ENCODE results near the gene NFKBIL1.
"Not testable (repeated sequence)": the region's sequence is repeated elsewhere in the genome, so short reads cannot be mapped to it uniquely, and the experiment has no call there.

The NFKBIL1 gene

GRCh38 chr6:31545291-31545690 is 2.1 kb upstream of the NFKBIL1 start:
- H3K4me1 Mint-ChIP-seq: peaks cover 34% of the 10 kb centered on the region
- no peaks in the 10 kb centered on the region for H3K9me3 Mint-ChIP-seq
- no peak overlapping the region for H3K4me3 Mint-ChIP-seq
- DNase-seq (ENCODE audit: low spot score in 2 of 2) (no peak), ATAC-seq (no peak)
- no peak overlapping the region for H3K27ac Mint-ChIP-seq
- H3K36me3 Mint-ChIP-seq: peaks cover 34% of the 10 kb centered on the region

GRCh38 chr6:31546339-31546957 is 960 bp upstream of the NFKBIL1 start, which contains the start of gene ATP6V1G2:
ATP6V1G2 (minus strand) TSS chr6:31546608; CDS start chr6:31546559, 49 bp downstream.
- DNase-seq (ENCODE audit: low spot score in 2 of 2) (peak; percentile 77 to 95), ATAC-seq (peak; percentile 73)
- peaks cover 34% of the 10 kb centered on the region for H3K36me3 Mint-ChIP-seq
- peak within 1 kb of the TSS; percentile 85 for H3K27ac Mint-ChIP-seq
- H3K4me3 Mint-ChIP-seq: peak within 1 kb of the TSS; percentile 79
- peaks cover 33% of the 10 kb centered on the region for H3K4me1 Mint-ChIP-seq
- H3K9me3 Mint-ChIP-seq: no peaks in the 10 kb centered on the region

GRCh38 chr6:31547727-31548543 is 527 bp downstream of the NFKBIL1 start:
- no peak for DNase-seq (ENCODE audit: low spot score in 2 of 2)
- Mint-ChIP-seq H3K36me3 (peaks cover 26% of the 10 kb centered on the region), H3K4me1 (peaks cover 32% of the 10 kb centered on the region), H3K27ac (peak overlapping the region; percentile 85), H3K4me3 (peak overlapping the region; percentile 79), H3K9me3 (no peaks in the 10 kb centered on the region)
- ATAC-seq: no peak

- peaks cover 32% of the 10 kb centered on the region for H3K4me1 Mint-ChIP-seq
- H3K4me3 Mint-ChIP-seq: peak overlapping the region; percentile 79
- peak overlapping the region; percentile 85 for H3K27ac Mint-ChIP-seq
- ATAC-seq (no peak), DNase-seq (ENCODE audit: low spot score in 2 of 2) (no peak)
- H3K9me3 Mint-ChIP-seq: no peaks in the 10 kb centered on the region
- H3K36me3 Mint-ChIP-seq: peaks cover 26% of the 10 kb centered on the region
These were observed 1.1 kb downstream of the NFKBIL1 start for GRCh38 chr6:31548544-31548873.

GRCh38 chr6:31551371-31551770 is 4.0 kb downstream of the NFKBIL1 start:
- Mint-ChIP-seq H3K4me1 (peaks cover 29% of the 10 kb centered on the region), H3K36me3 (peaks cover 37% of the 10 kb centered on the region), H3K27ac (peak overlapping the region; percentile 17), H3K4me3 (peak overlapping the region; percentile 30)
- H3K9me3 Mint-ChIP-seq; DNase-seq (ENCODE audit: low spot score in 2 of 2): not testable (repeated sequence)
- peak; percentile 48 for ATAC-seq

- peak overlapping the region; percentile 32 for H3K4me3 Mint-ChIP-seq
- ATAC-seq: no peak
- DNase-seq (ENCODE audit: low spot score in 2 of 2): no peak
- H3K27ac Mint-ChIP-seq: peak overlapping the region; percentile 81
- H3K4me1 Mint-ChIP-seq: peaks cover 53% of the 10 kb centered on the region
- peaks cover 56% of the 10 kb centered on the region for H3K36me3 Mint-ChIP-seq
- H3K9me3 Mint-ChIP-seq: no peaks in the 10 kb centered on the region
These were observed 8.9 kb downstream of the NFKBIL1 start for GRCh38 chr6:31556307-31556706.

- Mint-ChIP-seq H3K4me1 (peaks cover 60% of the 10 kb centered on the region), H3K9me3 (no peaks in the 10 kb centered on the region), H3K27ac (peak overlapping the region; percentile 96), H3K36me3 (peaks cover 62% of the 10 kb centered on the region), H3K4me3 (peak overlapping the region; percentile 79)
- DNase-seq (ENCODE audit: low spot score in 2 of 2) (no peak), ATAC-seq (no peak)
These were observed 10.3 kb downstream of the NFKBIL1 start for GRCh38 chr6:31557443-31558317.

GRCh38 chr6:31558318-31558625 is 10.9 kb downstream of the NFKBIL1 start:
- H3K4me3 Mint-ChIP-seq: peak overlapping the region; percentile 79
- peaks cover 62% of the 10 kb centered on the region for H3K36me3 Mint-ChIP-seq
- H3K9me3 Mint-ChIP-seq: no peaks in the 10 kb centered on the region
- H3K27ac Mint-ChIP-seq: peak overlapping the region; percentile 96
- no peak for ATAC-seq
- H3K4me1 Mint-ChIP-seq: peaks cover 66% of the 10 kb centered on the region
- DNase-seq (ENCODE audit: low spot score in 2 of 2): no peak

GRCh38 chr6:31558631-31559500 is 11.5 kb downstream of the NFKBIL1 start:
- peak overlapping the region; percentile 79 for H3K4me3 Mint-ChIP-seq
- peaks cover 66% of the 10 kb centered on the region for H3K36me3 Mint-ChIP-seq
- H3K4me1 Mint-ChIP-seq: peaks cover 71% of the 10 kb centered on the region
- H3K9me3 Mint-ChIP-seq: no peaks in the 10 kb centered on the region
- ATAC-seq (peak; percentile 66), DNase-seq (ENCODE audit: low spot score in 2 of 2) (peak in 1 of 2 donors; percentile 82)
- peak overlapping the region; percentile 96 for H3K27ac Mint-ChIP-seq

- Mint-ChIP-seq H3K36me3 (peaks cover 59% of the 10 kb centered on the region), H3K9me3 (no peaks in the 10 kb centered on the region), H3K4me1 (peaks cover 76% of the 10 kb centered on the region), H3K4me3 (peak overlapping the region; percentile 79), H3K27ac (peak overlapping the region; percentile 96)
- ATAC-seq (peak; percentile 52), DNase-seq (ENCODE audit: low spot score in 2 of 2) (no peak)
These were observed 12.2 kb downstream of the NFKBIL1 start for GRCh38 chr6:31559606-31559957.

- peak; percentile 77 for ATAC-seq
- H3K4me3 Mint-ChIP-seq: peak overlapping the region; percentile 79
- H3K27ac Mint-ChIP-seq: peak overlapping the region; percentile 96
- H3K4me1 Mint-ChIP-seq: peaks cover 81% of the 10 kb centered on the region
- H3K36me3 Mint-ChIP-seq: peaks cover 56% of the 10 kb centered on the region
- H3K9me3 Mint-ChIP-seq: no peaks in the 10 kb centered on the region
- peak in 1 of 2 donors; percentile 84 for DNase-seq (ENCODE audit: low spot score in 2 of 2)
These were observed 12.7 kb downstream of the NFKBIL1 start for GRCh38 chr6:31559958-31560696.

GRCh38 chr6:31560697-31561058 is 13.3 kb downstream of the NFKBIL1 start:
- peak overlapping the region; percentile 79 for H3K4me3 Mint-ChIP-seq
- peaks cover 56% of the 10 kb centered on the region for H3K36me3 Mint-ChIP-seq
- H3K27ac Mint-ChIP-seq: peak overlapping the region; percentile 96
- no peak for ATAC-seq
- H3K4me1 Mint-ChIP-seq: peaks cover 86% of the 10 kb centered on the region
- H3K9me3 Mint-ChIP-seq: no peaks in the 10 kb centered on the region
- no peak for DNase-seq (ENCODE audit: low spot score in 2 of 2)

- peak overlapping the region; percentile 48 for H3K27ac Mint-ChIP-seq
- H3K4me3 Mint-ChIP-seq: peak overlapping the region; percentile 55
- H3K9me3 Mint-ChIP-seq: no peaks in the 10 kb centered on the region
- DNase-seq (ENCODE audit: low spot score in 2 of 2) (peak in 1 of 2 donors; percentile 64), ATAC-seq (peak; percentile 12)
- H3K4me1 Mint-ChIP-seq: peaks cover 84% of the 10 kb centered on the region
- peaks cover 26% of the 10 kb centered on the region for H3K36me3 Mint-ChIP-seq
These were observed 20.3 kb downstream of the NFKBIL1 start for GRCh38 chr6:31567531-31568370.

All from stimulated activated effector memory CD8-positive, alpha-beta T cell treated with anti-CD3 and anti-CD28 coated beads, Interleukin-12 subunit alpha, Interleukin-12 subunit beta, amount 100 ng/mL, for 72 hours (primary cell).